Stimulated activated naive B cell treated with anti-CD40 and anti-IgM and Interleukin-4, amounts not matched to agents 10 μg/mL and 1 μg/mL and 100 μg/mL, for 72 hours (primary cell): ENCODE data around the gene NR3C1.

Source experiments
- ATAC-seq, 2 donors: fragments of 150-1000 bp; cut with Tn5 transposase; replicated peaks; 2 replicates each; pipeline ENCODE4 v1.10.0; 2021; ENCODE audit warnings: moderate library complexity in 1 of 2
- DNase-seq: peaks from one replicate; pipeline ENCODE4 v3.0.0; 2021
- H3K27ac Mint-ChIP-seq: one replicate; pipeline ENCODE4 v1.8.0; 2022; ENCODE audit warnings: mild to moderate bottlenecking, mixed read lengths
- H3K27me3 Mint-ChIP-seq, 2 donors: one replicate each; pipeline ENCODE4 v1.8.0; 2022; ENCODE audit warnings: mixed read lengths in 2 of 2
- H3K36me3 Mint-ChIP-seq, 2 donors: one replicate each; pipeline ENCODE4 v1.8.0; 2022; ENCODE audit warnings: mixed read lengths in 2 of 2, mild to moderate bottlenecking in 1 of 2
- H3K4me1 Mint-ChIP-seq, 2 donors: one replicate each; pipeline ENCODE4 v1.8.0; 2022; ENCODE audit warnings: mixed read lengths in 2 of 2, mild to moderate bottlenecking in 1 of 2
- H3K4me3 Mint-ChIP-seq, 2 donors: one replicate each; pipeline ENCODE4 v1.8.0; 2022; ENCODE audit warnings: mild to moderate bottlenecking in 2 of 2, mixed read lengths in 2 of 2, moderate library complexity in 1 of 2
- H3K9me3 Mint-ChIP-seq, 2 donors: one replicate each; pipeline ENCODE4 v1.8.0; 2022; ENCODE audit warnings: mixed read lengths in 2 of 2, mild to moderate bottlenecking in 1 of 2

Gene NR3C1

GRCh38 chr5:143433670-143434069 is 30.2 kb upstream of the NR3C1 start:
- Mint-ChIP-seq H3K4me1 (peaks cover 43 to 72% of the 10 kb centered on the region in 2 donors), H3K4me3 (peak overlapping the region; percentile 84 to 86), H3K9me3 (no peaks in the 10 kb centered on the region), H3K27me3 (no peaks in the 10 kb centered on the region), H3K36me3 (peaks cover 2 to 5% of the 10 kb centered on the region in 2 donors), H3K27ac (peak overlapping the region; percentile 93)
- DNase-seq (no peak), ATAC-seq (no peak)

DNA sequence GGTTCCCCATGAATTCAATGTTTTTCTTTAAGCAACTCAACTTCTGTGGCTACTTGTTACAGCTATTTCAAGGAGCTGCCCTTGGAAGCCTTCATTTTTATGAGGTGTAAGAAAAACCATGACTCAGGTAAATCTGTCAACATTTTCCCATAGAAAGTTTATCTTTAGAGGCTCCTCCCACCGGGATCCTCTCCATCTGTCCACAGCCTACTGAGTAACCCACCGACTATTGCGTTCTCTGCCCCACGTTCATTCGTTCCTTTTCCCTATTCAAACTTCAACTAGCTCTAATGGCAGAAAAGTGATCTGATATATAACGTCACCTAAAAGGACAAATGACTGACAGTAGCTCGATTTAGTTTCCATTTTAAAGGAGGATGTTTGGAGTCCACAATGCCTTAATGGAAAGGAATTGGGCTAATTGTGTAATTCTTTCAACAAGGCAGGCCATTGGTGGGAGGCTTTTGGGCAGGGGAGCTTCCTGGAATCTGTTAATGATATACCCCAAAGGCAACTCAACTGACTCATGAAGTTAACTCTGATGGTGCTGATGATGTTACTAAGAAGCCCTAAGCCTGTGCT is 29.3 kb upstream of the NR3C1 start:
- no peaks in the 10 kb centered on the region for H3K27me3 Mint-ChIP-seq
- H3K9me3 Mint-ChIP-seq = no peaks in the 10 kb centered on the region
- no peak overlapping the region for H3K27ac Mint-ChIP-seq
- DNase-seq (no peak), ATAC-seq (no peak)
- H3K4me3 Mint-ChIP-seq = peak overlapping the region in 1 of 2 donors; percentile 8
- H3K36me3 Mint-ChIP-seq = peaks cover 2 to 5% of the 10 kb centered on the region in 2 donors
- peaks cover 43 to 76% of the 10 kb centered on the region in 2 donors for H3K4me1 Mint-ChIP-seq

- Mint-ChIP-seq H3K27me3 (no peaks in the 10 kb centered on the region), H3K4me3 (peak overlapping the region; percentile 28 to 48), H3K27ac (peak overlapping the region; percentile 54), H3K36me3 (peaks cover 2 to 5% of the 10 kb centered on the region in 2 donors), H3K9me3 (no peaks in the 10 kb centered on the region), H3K4me1 (peaks cover 36 to 77% of the 10 kb centered on the region in 2 donors)
- DNase-seq (no peak), ATAC-seq (no peak)
Observed at GRCh38 chr5:143431789-143432188, 28.3 kb upstream of the NR3C1 start.

- Mint-ChIP-seq H3K27me3 (no peaks in the 10 kb centered on the region), H3K36me3 (peaks cover 2 to 5% of the 10 kb centered on the region in 2 donors), H3K4me1 (peaks cover 26 to 50% of the 10 kb centered on the region in 2 donors), H3K27ac (no peak overlapping the region), H3K9me3 (no peaks in the 10 kb centered on the region), H3K4me3 (no peak overlapping the region)
- ATAC-seq (no peak), DNase-seq (no peak)
Observed at GRCh38 chr5:143428738-143429420, 25.4 kb upstream of the NR3C1 start.

- H3K9me3 Mint-ChIP-seq = no peaks in the 10 kb centered on the region
- H3K4me3 Mint-ChIP-seq = no peak overlapping the region
- peaks cover 22 to 43% of the 10 kb centered on the region in 2 donors for H3K4me1 Mint-ChIP-seq
- ATAC-seq = no peak
- no peaks in the 10 kb centered on the region for H3K27me3 Mint-ChIP-seq
- no peak for DNase-seq
- no peak overlapping the region for H3K27ac Mint-ChIP-seq
- peaks cover 0 to 5% of the 10 kb centered on the region in 2 donors for H3K36me3 Mint-ChIP-seq
Observed at GRCh38 chr5:143428155-143428554, 24.7 kb upstream of the NR3C1 start.

GRCh38 chr5:143427122-143427735 is 23.7 kb upstream of the NR3C1 start:
- peaks cover 3 to 7% of the 10 kb centered on the region in 2 donors for H3K36me3 Mint-ChIP-seq
- H3K9me3 Mint-ChIP-seq = no peaks in the 10 kb centered on the region
- no peak overlapping the region for H3K4me3 Mint-ChIP-seq
- DNase-seq (no peak), ATAC-seq (peak; percentile 78 to 81)
- no peaks in the 10 kb centered on the region for H3K27me3 Mint-ChIP-seq
- peaks cover 19 to 40% of the 10 kb centered on the region in 2 donors for H3K4me1 Mint-ChIP-seq
- no peak overlapping the region for H3K27ac Mint-ChIP-seq

- peak; percentile 67 to 75 for ATAC-seq
- H3K27ac Mint-ChIP-seq = no peak overlapping the region
Observed at GRCh38 chr5:143426437-143426991, 23.0 kb upstream of the NR3C1 start.

DNA sequence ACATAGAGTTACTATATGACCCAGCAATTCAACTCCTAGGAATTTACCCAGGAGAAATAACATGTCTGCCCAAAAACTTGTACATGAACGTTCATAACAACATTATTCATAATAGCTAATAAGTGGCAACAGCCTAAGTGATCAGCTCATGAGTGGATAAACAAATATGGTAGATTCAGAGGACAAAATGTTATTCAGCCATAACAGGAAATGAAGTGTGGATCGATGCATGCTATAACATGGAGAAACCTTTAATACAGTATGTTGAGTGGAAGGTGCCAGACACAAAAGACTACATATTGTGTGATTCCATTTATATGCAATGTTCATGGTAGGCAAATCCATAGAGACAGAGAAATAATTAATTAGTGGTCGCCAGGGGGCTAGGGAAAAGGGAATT is 22.3 kb upstream of the NR3C1 start:
- ATAC-seq = no peak
- H3K4me1 Mint-ChIP-seq = peaks cover 9 to 29% of the 10 kb centered on the region in 2 donors
- no peak for DNase-seq
- H3K36me3 Mint-ChIP-seq = peaks cover 3 to 9% of the 10 kb centered on the region in 2 donors
- no peaks in the 10 kb centered on the region for H3K9me3 Mint-ChIP-seq
- H3K27ac Mint-ChIP-seq = no peak overlapping the region
- peaks cover 0 to 3% of the 10 kb centered on the region in 2 donors for H3K27me3 Mint-ChIP-seq
- H3K4me3 Mint-ChIP-seq = no peak overlapping the region

More at GRCh38 chr5:143426437-143426991, 23.0 kb upstream of the NR3C1 start:
- H3K36me3 Mint-ChIP-seq = peaks cover 3 to 12% of the 10 kb centered on the region in 2 donors
- peaks cover 13 to 33% of the 10 kb centered on the region in 2 donors for H3K4me1 Mint-ChIP-seq
- H3K9me3 Mint-ChIP-seq = no peaks in the 10 kb centered on the region
- no peak overlapping the region for H3K4me3 Mint-ChIP-seq
- no peak for DNase-seq
- H3K27me3 Mint-ChIP-seq = peaks cover 0 to 3% of the 10 kb centered on the region in 2 donors

GRCh38 chr5:143418140-143418866 is 14.8 kb upstream of the NR3C1 start:
- Mint-ChIP-seq H3K36me3 (peaks cover 6 to 13% of the 10 kb centered on the region in 2 donors), H3K27ac (peak overlapping the region; percentile 52), H3K4me1 (peaks cover 27 to 44% of the 10 kb centered on the region in 2 donors), H3K4me3 (peak overlapping the region in 1 of 2 donors; percentile 72), H3K9me3 (peaks cover 0 to 2% of the 10 kb centered on the region in 2 donors), H3K27me3 (peaks cover 0 to 3% of the 10 kb centered on the region in 2 donors)
- ATAC-seq (peak; percentile 80 to 86), DNase-seq (no peak)

DNA sequence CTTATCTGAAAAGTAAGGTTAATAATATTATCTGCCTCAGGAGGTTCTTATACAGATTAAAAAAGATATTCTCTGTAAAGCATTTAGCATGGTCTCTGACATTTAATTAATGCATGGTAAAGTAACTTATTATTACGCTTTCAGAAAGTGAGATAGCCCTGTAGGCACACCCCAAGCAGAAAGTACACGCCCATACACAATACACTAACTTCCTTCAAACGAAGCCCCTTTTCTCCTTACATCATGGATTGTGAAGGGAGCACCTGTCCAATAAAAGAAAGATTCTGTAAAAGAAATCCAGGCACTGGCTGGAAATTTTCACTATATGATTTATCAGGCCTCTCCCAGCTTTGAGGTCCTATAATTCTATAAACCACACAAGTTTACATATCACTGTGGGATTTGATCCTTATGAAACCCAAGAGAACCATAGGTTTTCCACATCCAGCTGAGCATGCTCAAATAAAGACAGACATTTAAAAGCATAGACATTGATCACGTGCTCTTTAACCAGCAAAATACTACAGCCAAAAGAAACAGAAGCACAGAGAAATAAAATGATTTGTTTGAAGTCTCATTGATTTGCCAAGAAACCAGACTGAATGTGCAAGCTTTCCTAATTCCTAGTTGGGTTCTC is 14.1 kb upstream of the NR3C1 start:
- Mint-ChIP-seq H3K4me3 (no peak overlapping the region), H3K27me3 (peaks cover 0 to 3% of the 10 kb centered on the region in 2 donors), H3K4me1 (peaks cover 29 to 47% of the 10 kb centered on the region in 2 donors), H3K9me3 (peaks cover 0 to 2% of the 10 kb centered on the region in 2 donors), H3K36me3 (peaks cover 2 to 13% of the 10 kb centered on the region in 2 donors), H3K27ac (no peak overlapping the region)
- no peak for DNase-seq
- no peak for ATAC-seq

GRCh38 chr5:143416411-143416810 is 12.9 kb upstream of the NR3C1 start:
- Mint-ChIP-seq H3K36me3 (peaks cover 2 to 6% of the 10 kb centered on the region in 2 donors), H3K27ac (no peak overlapping the region), H3K4me3 (no peak overlapping the region), H3K27me3 (no peaks in the 10 kb centered on the region), H3K9me3 (peaks cover 0 to 2% of the 10 kb centered on the region in 2 donors), H3K4me1 (peaks cover 35 to 58% of the 10 kb centered on the region in 2 donors)
- no peak for ATAC-seq
- DNase-seq = no peak

GRCh38 chr5:143413958-143414669 is 10.6 kb upstream of the NR3C1 start:
- H3K9me3 Mint-ChIP-seq = peaks cover 0 to 2% of the 10 kb centered on the region in 2 donors
- no peaks in the 10 kb centered on the region for H3K27me3 Mint-ChIP-seq
- H3K36me3 Mint-ChIP-seq = peaks cover 2 to 3% of the 10 kb centered on the region in 2 donors
- peak overlapping the region; percentile 56 for H3K27ac Mint-ChIP-seq
- ATAC-seq (peak; percentile 73 to 88), DNase-seq (no peak)
- H3K4me3 Mint-ChIP-seq = peak overlapping the region; percentile 1 to 73
- H3K4me1 Mint-ChIP-seq = peaks cover 33 to 56% of the 10 kb centered on the region in 2 donors
